Panc1 (cell line): ENCODE results near the gene TRIM28. TPM values are rescaled to one million over a fixed set of nuclear protein-coding genes. Genes with fewer than 3 reads are reported as not detected.

Experiments used
- ATAC-seq: fragments of 200-7000 bp; cut with Tn5 transposase; 2 replicates; pipeline ENCODE4 v1.9.1; 2020; ENCODE audit warnings: mild to moderate bottlenecking, moderate library complexity
- BruUV-seq: library from RNA; stranded (reverse); fragments of 400-500 nt; replicated peaks from 2 replicates; lab custom pipeline; 2021; lab: Mats Ljungman, UMichigan
- CTCF ChIA-PET: fragments of 300-600 bp; sonication (Branson Sonifier 250); formaldehyde crosslinking; loops from one replicate; lab custom pipeline; 2022; ENCODE audit warnings: antibody characterized with exemption; lab: Charles Lee
- POLR2A ChIA-PET: fragments of 300-600 bp; sonication (Branson Sonifier 250); formaldehyde crosslinking; loops from one replicate; lab custom pipeline; 2022; ENCODE audit warnings: antibody characterized with exemption; lab: Charles Lee
- DNase-seq: peaks from one replicate; pipeline ENCODE4 v3.0.0-alpha.2; 2010; ENCODE audit warnings: low read depth, low spot score
- H3K27ac ChIP-seq: 2 replicates; pipeline ENCODE4 v1.5.1; 2011; ENCODE audit warnings: mild to moderate bottlenecking, low read length, inconsistent platforms
- H3K27me3 ChIP-seq: fragments of 200-500 bp; sonication (Bioruptor generic); 2 replicates; pipeline ENCODE4 v1.6.0; 2014; ENCODE audit warnings: low read length, inconsistent platforms; ENCODE audit not compliant: control insufficient read depth, insufficient read depth
- H3K36me3 ChIP-seq: fragments of 200-500 bp; sonication (Bioruptor generic); 2 replicates; pipeline ENCODE4 v1.5.1; 2014; ENCODE audit warnings: inconsistent platforms, mild to moderate bottlenecking, low read length, moderate library complexity; ENCODE audit not compliant: control insufficient read depth, insufficient read depth
- H3K4me1 ChIP-seq: 2 replicates; pipeline ENCODE4 v1.5.1; 2011; ENCODE audit warnings: inconsistent platforms, mild to moderate bottlenecking, low read length, moderate library complexity; ENCODE audit not compliant: control insufficient read depth, insufficient read depth
- H3K4me3 ChIP-seq, 2 experiments: 2 replicates each; pipeline ENCODE4 v1.5.1; 2011 to 2012; ENCODE audit warnings: low read depth in 2 of 2, low read length in 2 of 2, mild to moderate bottlenecking in 2 of 2, inconsistent platforms in 1 of 2, moderate library complexity in 1 of 2
- H3K9me3 ChIP-seq: fragments of 200-500 bp; sonication (Bioruptor generic); 2 replicates; pipeline ENCODE4 v1.5.1; 2014; ENCODE audit warnings: low read depth, mild to moderate bottlenecking, inconsistent platforms, low read length, moderate library complexity; ENCODE audit not compliant: control insufficient read depth, insufficient read depth
- POLR2AphosphoS5 ChIP-seq: IDR thresholded peaks from 2 replicates; pipeline ENCODE4 v1.6.1; 2012; ENCODE audit warnings: mild to moderate bottlenecking, low read depth, low read length, moderate library complexity
- REST ChIP-seq, 2 experiments: IDR thresholded peaks; 2 replicates each; pipeline ENCODE4 v1.6.1; 2011 to 2012; ENCODE audit warnings: low read depth in 2 of 2, control low read depth in 1 of 2, low read length in 1 of 2, mild to moderate bottlenecking in 1 of 2, moderate library complexity in 1 of 2; ENCODE audit not compliant: insufficient read depth in 1 of 2
- SIN3A ChIP-seq: IDR thresholded peaks from 2 replicates; pipeline ENCODE4 v1.6.1; 2012; ENCODE audit warnings: low read depth, mild to moderate bottlenecking, low read length, moderate library complexity, borderline replicate concordance; ENCODE audit not compliant: insufficient read depth
- TCF7L2 ChIP-seq: IDR thresholded peaks from 2 replicates; pipeline ENCODE4 v1.6.1; 2011; ENCODE audit warnings: mild to moderate bottlenecking, low read depth, low read length, inconsistent platforms
- in situ Hi-C: cut with HindIII; loops from 2 replicates; pipeline ENCODE4 v1.10.0; 2016; ENCODE audit warnings: low sequenced_read_pairs, low pct_unique_long_range_greater_than_20kb
- intact Hi-C: fragments of 100-400 bp; cut with micrococcal nuclease; formaldehyde crosslinking; loops from one replicate; pipeline ENCODE4 v1.10.0; 2022; ENCODE audit not compliant: unreplicated experiment
- total RNA-seq: library from RNA; stranded (reverse); gene quantifications from one replicate; pipeline ENCODE4 v1.2.1, GENCODE V29; 2021; ENCODE audit not compliant: unreplicated experiment
- TF ChIP-seq, protein P1 (sequence below): fragments of 450-650 bp; IDR thresholded peaks from 2 replicates; pipeline ENCODE4 v1.5.1; 2017; ENCODE audit warnings: mild to moderate bottlenecking

The TRIM28 gene
- total RNA-seq, 1 experiment from 2014 or later = 767 TPM

DNA sequence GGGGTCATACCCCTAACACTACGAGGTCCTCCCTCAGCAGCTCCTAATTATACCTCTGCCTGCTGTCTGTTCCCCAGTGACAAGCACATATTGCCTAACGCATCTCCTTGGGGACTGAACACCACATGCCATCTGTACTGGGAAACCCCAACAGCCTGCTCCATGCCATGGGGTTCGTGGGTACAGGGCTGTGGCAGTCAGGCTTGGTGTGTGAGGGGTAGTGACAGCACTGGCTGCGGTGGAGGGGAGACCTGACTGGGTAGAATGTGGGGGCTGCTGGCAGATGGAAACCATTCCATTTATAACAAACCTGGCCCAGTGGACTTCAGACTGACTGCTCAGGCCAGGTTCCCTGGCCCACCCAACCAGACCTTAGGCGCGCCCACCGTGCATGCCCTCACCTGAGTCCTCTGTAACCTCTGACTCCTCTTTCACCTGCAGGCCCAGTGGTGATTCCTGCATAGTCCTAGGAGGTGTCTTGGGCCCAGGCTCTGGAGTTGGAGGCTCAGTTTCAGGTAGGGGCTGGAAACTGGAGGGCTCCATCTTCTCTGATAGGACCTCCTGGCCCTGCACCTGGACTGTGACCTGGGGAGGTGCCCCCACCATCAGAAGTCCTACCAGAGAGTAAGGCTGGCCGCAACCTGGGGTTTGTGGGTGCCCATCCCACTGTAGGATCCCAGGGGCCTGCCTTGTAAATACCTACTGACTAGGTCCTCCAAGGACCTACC is 26.2 kb downstream of the TRIM28 start:
- POLR2A ChIA-PET = no interaction called here
- in situ Hi-C loops (no loop called here), intact Hi-C loops (no loop called here)
- H3K4me3 ChIP-seq = no peak overlapping the region
- BruUV-seq = no TSS peak
- ATAC-seq (no peak), DNase-seq (no peak)
- H3K9me3 ChIP-seq = no peaks in the 10 kb centered on the region
- TF ChIP-seq POLR2AphosphoS5 = peak; percentile 45; the same call in 1 of the 2 replicates
- TF ChIP-seq, protein P1, sequence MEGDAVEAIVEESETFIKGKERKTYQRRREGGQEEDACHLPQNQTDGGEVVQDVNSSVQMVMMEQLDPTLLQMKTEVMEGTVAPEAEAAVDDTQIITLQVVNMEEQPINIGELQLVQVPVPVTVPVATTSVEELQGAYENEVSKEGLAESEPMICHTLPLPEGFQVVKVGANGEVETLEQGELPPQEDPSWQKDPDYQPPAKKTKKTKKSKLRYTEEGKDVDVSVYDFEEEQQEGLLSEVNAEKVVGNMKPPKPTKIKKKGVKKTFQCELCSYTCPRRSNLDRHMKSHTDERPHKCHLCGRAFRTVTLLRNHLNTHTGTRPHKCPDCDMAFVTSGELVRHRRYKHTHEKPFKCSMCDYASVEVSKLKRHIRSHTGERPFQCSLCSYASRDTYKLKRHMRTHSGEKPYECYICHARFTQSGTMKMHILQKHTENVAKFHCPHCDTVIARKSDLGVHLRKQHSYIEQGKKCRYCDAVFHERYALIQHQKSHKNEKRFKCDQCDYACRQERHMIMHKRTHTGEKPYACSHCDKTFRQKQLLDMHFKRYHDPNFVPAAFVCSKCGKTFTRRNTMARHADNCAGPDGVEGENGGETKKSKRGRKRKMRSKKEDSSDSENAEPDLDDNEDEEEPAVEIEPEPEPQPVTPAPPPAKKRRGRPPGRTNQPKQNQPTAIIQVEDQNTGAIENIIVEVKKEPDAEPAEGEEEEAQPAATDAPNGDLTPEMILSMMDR = no peak
- no peaks in the 10 kb centered on the region for H3K36me3 ChIP-seq
- H3K27me3 ChIP-seq = no peaks in the 10 kb centered on the region
- peaks cover 7% of the 10 kb centered on the region for H3K4me1 ChIP-seq
- CTCF ChIA-PET = no interaction called here
- H3K27ac ChIP-seq = no peak overlapping the region

DNA sequence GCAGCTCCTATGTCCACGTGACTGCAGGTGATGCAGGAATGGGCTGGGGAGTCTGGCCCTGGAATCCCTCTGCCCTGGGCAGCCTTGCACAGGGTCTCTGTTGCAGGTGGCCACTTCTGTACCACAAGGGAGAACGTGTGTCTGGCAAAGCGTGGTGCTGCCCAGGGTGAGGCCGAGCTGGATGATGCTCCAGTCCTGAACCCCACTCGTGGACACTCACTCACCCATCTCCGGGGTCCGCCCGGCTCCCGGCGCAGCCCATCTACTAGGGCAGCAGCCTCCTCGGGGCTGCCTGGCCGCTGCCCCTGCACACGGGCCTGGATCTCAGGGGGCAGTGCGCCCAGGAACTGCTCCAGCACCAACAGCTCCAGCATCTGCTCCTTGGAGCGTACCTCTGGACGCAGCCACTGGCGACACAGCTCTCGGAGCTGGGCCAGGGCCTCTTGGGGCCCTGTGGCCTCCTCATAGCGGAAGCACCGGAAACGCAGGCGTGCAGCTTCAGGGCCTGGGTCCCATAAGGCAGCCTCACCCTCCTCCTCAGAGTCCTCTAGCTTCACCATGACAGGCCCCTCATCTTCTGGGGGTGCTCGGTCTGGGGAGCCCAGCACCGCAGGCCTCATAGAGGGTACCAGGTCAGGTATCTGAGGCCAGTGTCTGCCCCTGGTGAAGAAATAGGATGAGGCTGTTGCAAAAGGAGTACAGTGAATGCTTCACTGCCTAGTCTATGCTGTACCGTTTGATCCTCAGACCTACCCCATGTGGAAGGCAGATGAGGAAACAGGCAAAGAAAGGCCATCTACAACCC is 27.1 kb downstream of the TRIM28 start:
- intact Hi-C loops (no loop called here), in situ Hi-C loops (no loop called here)
- BruUV-seq = no TSS peak
- Histone ChIP-seq H3K27ac (no peak overlapping the region), H3K9me3 (no peaks in the 10 kb centered on the region), H3K27me3 (no peaks in the 10 kb centered on the region), H3K4me3 (no peak overlapping the region), H3K36me3 (no peaks in the 10 kb centered on the region), H3K4me1 (peaks cover 7% of the 10 kb centered on the region)
- ChIA-PET POLR2A (no interaction called here), CTCF (no interaction called here)
- no peak for DNase-seq
- ATAC-seq = no peak
- TF ChIP-seq TCF7L2 (no peak), POLR2AphosphoS5 (no peak), SIN3A (no peak), REST (IDR thresholded peaks at IDR 0.05; ENCODE audit: insufficient read depth in 1 of 2, low read depth in 2 of 2, low read length in 1 of 2) (no peak)
- TF ChIP-seq, protein P1 = no peak
